HG03045 (cell line): ENCODE results near the gene ZBTB21.
"Not testable (repeated sequence)": the region's sequence is repeated elsewhere in the genome, so short reads cannot be mapped to it uniquely, and the experiment has no call there.

Source experiments
- ATAC-seq: cut with Tn5 transposase; IDR thresholded peaks from one replicate; pipeline ENCODE4 v1.9.1; 2021; ENCODE audit warnings: mild to moderate bottlenecking, moderate library complexity; ENCODE audit not compliant: unreplicated experiment

Gene ZBTB21

GRCh38 chr21:41971891-41972290, 38.3 kb downstream of the ZBTB21 start:
- no peak for ATAC-seq

- no peak for ATAC-seq
These were observed 39.2 kb downstream of the ZBTB21 start for GRCh38 chr21:41970751-41971653.

GRCh38 chr21:41970106-41970391, 40.1 kb downstream of the ZBTB21 start:
- no peak for ATAC-seq

GRCh38 chr21:41967708-41968107, 42.5 kb downstream of the ZBTB21 start:
- no peak for ATAC-seq

- no peak for ATAC-seq
These were observed 43.1 kb downstream of the ZBTB21 start for GRCh38 chr21:41966872-41967621.

DNA sequence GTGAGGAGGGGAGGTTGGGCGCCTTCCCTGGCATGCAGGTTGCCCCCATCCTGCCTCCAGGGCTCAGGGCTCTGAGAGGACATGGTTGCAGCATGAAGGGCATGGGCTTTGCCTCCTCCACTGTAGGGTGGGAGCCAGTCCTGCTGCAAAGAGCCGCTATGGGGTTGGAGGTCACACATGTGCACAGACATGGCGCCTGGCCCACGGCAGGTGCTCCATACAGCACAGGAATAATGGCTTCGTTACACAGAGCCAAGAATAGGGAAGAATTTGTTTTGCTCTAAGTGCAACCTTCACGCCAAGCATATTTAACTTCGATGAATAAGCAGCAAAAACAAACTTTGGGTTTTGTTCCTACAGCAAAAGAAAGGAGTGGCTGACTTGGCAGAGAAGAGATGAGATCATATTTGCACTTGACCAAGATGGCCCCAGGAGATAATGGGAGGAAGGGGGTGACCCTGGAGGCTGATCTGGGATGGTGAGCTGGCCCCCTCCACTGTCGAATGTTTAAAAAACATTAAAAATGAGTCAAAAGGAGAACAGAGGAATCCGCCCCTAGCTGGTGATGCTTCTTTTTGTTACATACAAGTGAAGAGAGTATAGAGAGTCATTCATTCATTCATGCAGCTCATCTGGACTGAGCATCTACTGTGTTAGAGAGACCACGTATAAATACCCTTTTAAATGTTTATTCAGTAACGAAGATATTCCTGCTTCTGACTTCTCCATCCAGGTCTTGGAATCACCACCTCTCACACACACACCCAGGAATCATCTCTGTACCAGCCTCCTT, 43.9 kb downstream of the ZBTB21 start:
- no peak for ATAC-seq

GRCh38 chr21:41965461-41966013, 44.6 kb downstream of the ZBTB21 start:
- ATAC-seq: no peak

GRCh38 chr21:41965045-41965444, 45.1 kb downstream of the ZBTB21 start:
- no peak for ATAC-seq

DNA sequence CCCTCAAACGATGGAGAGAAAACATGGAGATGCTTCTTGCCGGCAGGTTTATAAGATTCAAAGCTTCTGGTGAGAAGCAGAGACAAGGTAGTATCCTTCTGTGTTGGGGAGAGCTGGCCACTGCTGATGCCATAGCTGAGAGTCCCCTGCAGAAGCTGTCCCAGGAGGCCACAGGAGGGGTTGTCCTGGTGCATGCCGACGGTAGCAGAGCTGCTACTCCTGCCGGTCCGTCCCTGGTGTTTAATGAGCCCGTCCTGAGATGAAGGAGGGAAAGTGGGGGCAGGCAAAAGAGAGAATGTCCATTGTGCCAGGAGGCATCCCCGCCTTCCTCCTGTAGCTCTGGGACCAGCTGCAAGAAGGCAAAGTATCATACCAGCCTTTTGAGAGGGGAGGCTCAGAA, 46.0 kb downstream of the ZBTB21 start:
- no peak for ATAC-seq

DNA sequence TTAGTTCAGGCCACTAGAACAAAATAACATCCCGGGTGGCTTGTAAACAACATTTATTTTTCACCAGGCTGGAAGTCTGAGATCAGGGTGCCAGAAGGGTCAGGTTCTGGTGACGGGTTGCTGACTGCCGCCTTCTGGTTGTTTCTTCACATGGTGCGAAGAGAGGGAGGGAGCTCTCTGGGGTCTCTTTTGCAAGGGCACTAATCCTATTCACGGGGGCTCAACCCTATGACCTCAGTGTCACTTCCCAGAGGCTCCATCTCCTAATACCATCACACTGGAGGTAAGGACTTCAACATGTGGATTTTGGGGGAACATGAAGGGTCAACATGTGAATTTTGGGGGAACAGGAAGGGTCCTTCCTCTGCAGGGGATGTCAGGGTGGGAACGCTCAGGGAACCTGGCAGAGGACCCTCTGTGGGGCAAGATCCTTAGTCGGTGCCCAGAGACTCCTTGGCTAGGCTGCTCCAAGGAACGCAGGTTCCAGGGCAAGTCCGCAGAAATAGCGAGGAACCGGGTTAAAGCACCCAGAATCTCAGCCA, 47.7 kb downstream of the ZBTB21 start:
- ATAC-seq: no peak

DNA sequence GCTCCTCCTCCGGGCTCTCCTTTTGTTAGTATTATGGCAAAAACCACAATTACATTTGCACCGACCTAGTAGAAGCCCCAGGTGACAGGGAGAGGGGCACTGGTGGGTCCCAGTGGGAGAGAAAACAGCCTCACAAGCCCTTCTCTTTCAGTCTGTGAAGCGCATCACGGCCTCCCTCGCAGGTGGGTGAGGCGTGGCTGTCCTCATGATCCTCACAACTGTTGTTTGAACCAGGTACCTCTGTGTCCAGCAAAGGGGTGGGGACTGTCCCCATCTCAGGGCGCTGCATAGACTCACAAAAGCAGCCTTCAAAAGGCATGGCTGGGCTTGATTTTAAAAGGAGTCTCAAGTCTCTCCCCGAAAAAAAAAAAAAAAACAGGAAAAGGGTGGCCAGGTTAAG, 48.4 kb downstream of the ZBTB21 start:
- no peak for ATAC-seq

DNA sequence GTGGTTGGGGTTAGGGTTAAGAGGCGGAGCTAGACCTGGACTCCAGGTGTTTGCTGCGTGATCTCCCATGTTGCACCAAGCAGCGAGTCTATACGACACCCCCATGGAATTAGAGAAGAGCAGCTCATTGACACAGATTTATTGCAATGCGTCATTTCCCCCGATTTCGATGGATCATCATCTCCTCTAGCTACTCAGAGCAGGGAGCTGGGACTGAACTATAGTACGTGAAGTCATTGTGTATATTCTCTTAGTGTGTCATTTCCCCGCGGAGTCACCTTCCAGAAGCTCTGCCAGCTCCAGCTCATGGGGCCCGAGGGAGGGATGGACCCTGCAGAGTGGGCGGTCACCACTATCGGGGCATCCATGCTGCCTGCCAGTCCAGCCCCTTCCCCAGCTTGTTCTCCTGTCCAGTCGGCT, 48.9 kb downstream of the ZBTB21 start:
- no peak for ATAC-seq

DNA sequence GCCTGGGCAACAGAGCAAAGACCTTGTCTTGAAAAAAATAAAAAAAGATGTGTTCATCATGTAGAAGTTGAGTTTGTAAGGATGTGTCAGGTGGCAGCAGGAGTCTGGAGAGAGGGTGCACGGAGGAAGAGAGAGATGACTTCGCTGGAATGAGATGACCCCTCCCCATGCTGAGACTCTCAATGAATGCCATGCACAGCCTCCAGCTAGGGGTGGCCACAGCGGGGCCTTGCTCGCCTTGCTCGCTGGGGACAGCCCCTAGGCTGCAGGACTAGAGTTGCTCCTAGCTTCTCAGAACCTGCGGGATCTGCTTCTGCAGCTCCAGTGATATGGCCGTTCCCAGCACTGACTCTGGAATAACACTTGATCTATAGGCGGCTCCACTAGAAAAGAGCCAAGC, 49.8 kb downstream of the ZBTB21 start:
- ATAC-seq: no peak

DNA sequence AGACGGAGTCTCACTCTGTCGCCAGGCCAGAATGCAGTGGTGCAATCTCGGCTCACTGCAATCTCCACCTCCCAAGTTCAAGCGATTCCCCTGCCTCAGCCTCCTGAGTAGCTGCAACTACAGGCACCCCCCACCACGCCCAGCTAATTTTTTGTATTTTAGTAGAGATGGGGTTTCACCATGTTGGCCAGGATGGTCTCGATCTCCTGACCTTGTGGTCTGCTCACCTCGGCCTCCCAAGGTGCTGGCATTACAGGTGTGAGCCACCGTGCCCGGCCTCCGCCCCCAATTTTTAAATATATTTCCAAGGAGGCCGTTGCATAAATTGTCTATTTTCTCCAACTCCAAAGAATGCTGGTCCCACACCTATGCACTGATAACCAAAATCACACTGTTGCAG, 50.5 kb downstream of the ZBTB21 start:
- ATAC-seq: not testable (repeated sequence)

DNA sequence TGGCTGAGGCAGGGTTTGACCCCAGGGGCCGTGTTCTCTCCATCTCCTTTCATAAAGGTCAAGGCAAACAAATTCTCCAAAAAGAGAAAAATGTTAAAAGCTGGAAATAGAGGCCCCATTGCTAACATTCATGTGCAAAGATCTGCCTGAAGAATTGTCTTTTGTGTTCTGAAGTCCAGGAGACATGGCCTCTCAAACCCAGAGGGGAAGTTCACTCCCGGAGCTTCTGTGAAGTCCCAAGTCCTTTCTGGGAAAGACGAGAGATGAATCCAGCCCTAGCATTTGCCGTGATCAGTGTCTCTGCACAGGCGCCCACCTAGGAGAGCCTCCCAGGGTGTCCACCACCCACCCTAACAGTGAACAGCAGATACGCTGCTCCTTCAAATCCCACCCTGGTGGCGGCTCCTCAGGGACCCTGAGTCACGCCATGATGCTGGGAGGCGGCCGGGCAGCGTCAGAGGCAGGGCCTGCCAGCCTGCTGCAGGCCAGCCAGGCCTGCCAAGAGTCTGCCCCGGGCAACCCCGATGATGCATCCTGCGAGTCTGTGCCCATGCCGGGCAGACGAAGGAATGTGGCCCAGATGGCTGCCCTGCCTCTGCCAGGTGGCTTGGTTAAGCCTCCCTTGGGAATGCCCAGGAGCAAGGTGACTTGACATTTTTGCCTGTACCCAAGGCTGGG, 51.1 kb downstream of the ZBTB21 start:
- no peak for ATAC-seq

GRCh38 chr21:41957991-41958766, 52.0 kb downstream of the ZBTB21 start:
- ATAC-seq: no peak

DNA sequence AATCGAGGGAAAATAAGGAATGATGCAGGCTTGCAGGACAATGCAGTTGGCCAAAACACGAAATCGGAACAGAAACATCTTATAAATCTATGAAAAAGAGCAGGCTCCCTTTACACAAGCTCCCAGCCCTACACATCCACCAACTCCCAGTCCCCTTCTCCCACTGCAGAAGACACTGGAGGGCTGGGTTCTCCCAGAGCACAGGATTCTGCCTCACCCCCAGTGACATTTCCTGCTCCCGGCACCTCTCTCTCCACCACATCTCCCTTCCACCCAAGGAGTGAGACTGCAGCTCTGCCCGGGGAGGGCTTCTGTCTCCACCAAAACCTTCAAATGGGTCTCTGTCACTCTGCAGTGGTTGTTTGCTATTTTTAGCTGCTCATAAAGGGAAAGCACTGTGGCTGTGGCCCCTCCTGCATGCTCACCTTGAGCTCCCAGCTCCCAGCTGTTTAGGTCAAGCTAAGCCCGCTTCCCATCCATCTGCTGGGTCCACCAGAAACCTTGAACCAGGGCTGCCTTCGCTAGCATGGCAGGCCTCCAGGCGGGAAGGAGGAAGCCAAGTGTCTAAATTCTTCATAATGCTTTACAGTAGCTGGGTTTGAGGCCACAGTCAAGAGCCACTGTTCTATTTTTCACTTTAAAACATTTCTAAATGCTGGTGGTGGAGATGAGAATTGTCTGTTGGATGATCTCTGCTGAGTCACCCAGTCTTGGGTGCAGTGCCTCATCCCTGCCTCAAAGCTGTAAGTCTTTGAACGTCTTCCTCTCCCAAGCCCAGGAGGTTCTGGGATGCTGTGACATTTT, 53.0 kb downstream of the ZBTB21 start:
- ATAC-seq: no peak

- no peak for ATAC-seq
These were observed 54.6 kb downstream of the ZBTB21 start for GRCh38 chr21:41955516-41955915.
